ENCODE measurements around the gene CTRL.

DNA sequence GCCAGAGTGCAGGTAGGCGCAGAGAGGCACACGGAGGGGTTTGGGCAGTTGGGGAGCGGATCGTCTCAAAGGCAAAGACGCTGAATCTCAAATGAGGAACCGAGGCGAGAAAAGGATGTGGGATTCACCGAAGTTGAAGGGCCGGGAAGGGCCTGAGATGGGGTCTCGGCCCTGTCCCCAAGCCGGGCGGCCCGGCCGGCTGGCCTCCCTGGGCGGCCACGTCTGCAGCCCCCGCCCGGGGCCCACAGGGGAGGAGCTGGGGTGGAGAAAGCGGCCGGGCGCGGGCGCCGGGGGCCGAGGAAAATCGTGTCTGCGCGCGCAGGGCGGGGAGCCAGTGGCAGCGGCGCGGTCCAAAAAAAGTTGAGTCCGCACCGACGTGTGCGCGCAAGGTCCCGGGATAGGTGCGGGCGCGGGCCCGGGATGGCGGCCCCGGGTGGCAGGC is 36.3 kb upstream of the CTRL start:
- TF ChIP-seq RAD21 (IDR thresholded peaks at IDR 0.05; ENCODE audit: low read depth) (no peak), YY1 (IDR thresholded peaks at IDR 0.05; ENCODE audit: low read depth) (no peak), MAX (IDR thresholded peaks at IDR 0.05) (no peak), CEBPB (IDR thresholded peaks at IDR 0.05) (no peak), EGR1 (IDR thresholded peaks at IDR 0.05) (no peak), EP300 (IDR thresholded peaks at IDR 0.05; ENCODE audit: borderline replicate concordance) (no peak), TCF12 (IDR thresholded peaks at IDR 0.05; ENCODE audit: low read depth) (no peak), CREB1 (IDR thresholded peaks at IDR 0.05; ENCODE audit: low read depth) (no peak), TAF1 (IDR thresholded peaks at IDR 0.05; ENCODE audit: low read depth) (no peak), NFIC (IDR thresholded peaks at IDR 0.05) (no peak), TEAD4 (IDR thresholded peaks at IDR 0.05) (no peak), FOXM1 (IDR thresholded peaks at IDR 0.05; ENCODE audit: borderline replicate concordance, low read depth) (no peak)
- TF ChIP-seq, protein P1, sequence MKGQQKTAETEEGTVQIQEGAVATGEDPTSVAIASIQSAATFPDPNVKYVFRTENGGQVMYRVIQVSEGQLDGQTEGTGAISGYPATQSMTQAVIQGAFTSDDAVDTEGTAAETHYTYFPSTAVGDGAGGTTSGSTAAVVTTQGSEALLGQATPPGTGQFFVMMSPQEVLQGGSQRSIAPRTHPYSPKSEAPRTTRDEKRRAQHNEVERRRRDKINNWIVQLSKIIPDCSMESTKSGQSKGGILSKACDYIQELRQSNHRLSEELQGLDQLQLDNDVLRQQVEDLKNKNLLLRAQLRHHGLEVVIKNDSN (IDR thresholded peaks at IDR 0.05): no peak
- TF ChIP-seq, protein P2, sequence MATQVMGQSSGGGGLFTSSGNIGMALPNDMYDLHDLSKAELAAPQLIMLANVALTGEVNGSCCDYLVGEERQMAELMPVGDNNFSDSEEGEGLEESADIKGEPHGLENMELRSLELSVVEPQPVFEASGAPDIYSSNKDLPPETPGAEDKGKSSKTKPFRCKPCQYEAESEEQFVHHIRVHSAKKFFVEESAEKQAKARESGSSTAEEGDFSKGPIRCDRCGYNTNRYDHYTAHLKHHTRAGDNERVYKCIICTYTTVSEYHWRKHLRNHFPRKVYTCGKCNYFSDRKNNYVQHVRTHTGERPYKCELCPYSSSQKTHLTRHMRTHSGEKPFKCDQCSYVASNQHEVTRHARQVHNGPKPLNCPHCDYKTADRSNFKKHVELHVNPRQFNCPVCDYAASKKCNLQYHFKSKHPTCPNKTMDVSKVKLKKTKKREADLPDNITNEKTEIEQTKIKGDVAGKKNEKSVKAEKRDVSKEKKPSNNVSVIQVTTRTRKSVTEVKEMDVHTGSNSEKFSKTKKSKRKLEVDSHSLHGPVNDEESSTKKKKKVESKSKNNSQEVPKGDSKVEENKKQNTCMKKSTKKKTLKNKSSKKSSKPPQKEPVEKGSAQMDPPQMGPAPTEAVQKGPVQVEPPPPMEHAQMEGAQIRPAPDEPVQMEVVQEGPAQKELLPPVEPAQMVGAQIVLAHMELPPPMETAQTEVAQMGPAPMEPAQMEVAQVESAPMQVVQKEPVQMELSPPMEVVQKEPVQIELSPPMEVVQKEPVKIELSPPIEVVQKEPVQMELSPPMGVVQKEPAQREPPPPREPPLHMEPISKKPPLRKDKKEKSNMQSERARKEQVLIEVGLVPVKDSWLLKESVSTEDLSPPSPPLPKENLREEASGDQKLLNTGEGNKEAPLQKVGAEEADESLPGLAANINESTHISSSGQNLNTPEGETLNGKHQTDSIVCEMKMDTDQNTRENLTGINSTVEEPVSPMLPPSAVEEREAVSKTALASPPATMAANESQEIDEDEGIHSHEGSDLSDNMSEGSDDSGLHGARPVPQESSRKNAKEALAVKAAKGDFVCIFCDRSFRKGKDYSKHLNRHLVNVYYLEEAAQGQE (IDR thresholded peaks at IDR 0.05; ENCODE audit: low read depth): no peak
